ENCODE measurements around the gene TANGO2. TPM values are rescaled to one million over a fixed set of nuclear protein-coding genes. Genes with fewer than 3 reads are reported as not detected.

The TANGO2 gene
- total and polyA plus RNA-seq, 9 of the 15 experiments (the other 6 are each of a cell fraction or from before 2014, with no cell fraction given): 15.5 to 94.9 (median 70.1) TPM

DNA sequence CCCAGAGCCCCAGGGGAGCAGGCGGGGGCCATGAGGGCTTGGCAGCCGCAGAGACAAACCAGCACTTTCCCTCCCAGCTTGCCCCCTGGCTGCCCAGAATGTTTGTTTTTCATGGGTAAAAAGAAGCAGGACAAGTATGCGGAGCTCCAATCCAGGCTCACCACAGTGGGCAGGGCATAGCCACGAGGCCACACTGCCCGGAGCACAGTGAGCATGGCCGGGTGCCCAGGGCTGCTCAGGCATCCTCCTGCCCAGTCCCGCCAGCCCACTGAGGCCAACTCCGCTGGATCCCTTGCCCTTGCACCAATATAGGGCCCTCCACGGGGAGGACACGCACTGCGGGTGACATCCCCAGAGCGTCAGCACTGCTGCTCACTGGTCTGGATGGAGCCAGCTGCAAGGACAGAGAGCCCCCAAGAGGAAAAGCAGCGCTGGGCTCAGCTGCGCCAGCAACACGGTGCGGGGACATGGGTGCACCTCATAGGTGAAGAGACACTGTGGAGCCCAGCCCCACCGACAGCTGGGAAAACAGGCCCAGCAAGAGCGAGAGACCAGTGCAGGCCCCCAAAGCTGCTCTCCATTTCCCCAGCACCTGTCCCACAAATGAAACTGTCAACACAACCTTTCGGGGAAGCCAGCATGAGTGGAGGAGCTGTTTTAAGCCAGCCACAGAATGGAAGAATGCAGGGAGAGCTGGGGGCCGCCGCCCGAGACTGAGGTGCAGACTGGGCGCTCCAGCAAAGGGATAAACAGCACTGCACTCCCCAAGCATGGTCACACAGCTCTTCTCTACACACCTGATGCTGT, 29.1 kb upstream of the TANGO2 start (continued):
- no peak for TF ChIP-seq EWSR1 (IDR thresholded peaks at IDR 0.05; ENCODE audit: borderline replicate concordance, low read depth, partially characterized antibody)
- TF ChIP-seq, protein P1, sequence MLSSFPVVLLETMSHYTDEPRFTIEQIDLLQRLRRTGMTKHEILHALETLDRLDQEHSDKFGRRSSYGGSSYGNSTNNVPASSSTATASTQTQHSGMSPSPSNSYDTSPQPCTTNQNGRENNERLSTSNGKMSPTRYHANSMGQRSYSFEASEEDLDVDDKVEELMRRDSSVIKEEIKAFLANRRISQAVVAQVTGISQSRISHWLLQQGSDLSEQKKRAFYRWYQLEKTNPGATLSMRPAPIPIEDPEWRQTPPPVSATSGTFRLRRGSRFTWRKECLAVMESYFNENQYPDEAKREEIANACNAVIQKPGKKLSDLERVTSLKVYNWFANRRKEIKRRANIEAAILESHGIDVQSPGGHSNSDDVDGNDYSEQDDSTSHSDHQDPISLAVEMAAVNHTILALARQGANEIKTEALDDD (IDR thresholded peaks at IDR 0.05): no peak
- TF ChIP-seq, protein P2, sequence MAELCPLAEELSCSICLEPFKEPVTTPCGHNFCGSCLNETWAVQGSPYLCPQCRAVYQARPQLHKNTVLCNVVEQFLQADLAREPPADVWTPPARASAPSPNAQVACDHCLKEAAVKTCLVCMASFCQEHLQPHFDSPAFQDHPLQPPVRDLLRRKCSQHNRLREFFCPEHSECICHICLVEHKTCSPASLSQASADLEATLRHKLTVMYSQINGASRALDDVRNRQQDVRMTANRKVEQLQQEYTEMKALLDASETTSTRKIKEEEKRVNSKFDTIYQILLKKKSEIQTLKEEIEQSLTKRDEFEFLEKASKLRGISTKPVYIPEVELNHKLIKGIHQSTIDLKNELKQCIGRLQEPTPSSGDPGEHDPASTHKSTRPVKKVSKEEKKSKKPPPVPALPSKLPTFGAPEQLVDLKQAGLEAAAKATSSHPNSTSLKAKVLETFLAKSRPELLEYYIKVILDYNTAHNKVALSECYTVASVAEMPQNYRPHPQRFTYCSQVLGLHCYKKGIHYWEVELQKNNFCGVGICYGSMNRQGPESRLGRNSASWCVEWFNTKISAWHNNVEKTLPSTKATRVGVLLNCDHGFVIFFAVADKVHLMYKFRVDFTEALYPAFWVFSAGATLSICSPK (IDR thresholded peaks at IDR 0.05; ENCODE audit: borderline replicate concordance): no peak

DNA sequence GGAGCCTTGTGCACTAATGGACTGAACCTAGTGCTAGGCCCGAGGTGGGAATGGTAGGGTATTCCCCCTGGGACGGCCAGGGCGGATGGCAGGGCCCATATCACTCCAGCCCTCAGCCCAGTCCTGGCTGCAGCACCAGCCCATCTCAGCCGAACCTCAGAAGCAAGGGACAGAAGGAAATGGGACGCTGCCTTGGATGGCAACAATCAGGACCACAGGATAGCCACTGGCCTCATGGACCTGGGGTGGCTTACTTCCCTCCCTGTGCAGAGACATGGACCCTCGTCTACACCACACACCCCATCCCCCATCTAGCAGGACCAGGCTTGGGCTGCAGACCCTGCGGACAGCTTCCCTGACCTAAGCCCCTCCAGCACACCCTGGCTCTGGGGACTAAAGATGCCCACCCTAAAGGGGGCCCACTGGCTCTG, 28.4 kb upstream of the TANGO2 start:
- Histone ChIP-seq H3K9ac (ENCODE audit: insufficient read depth in 1 of 2, low read depth in 2 of 2, low read length in 2 of 2) (peak overlapping the region in 1 of 2 experiments; percentile 67; a peak in 2 of 4 replicates), H4K20me1 (replicated peaks; ENCODE audit: control insufficient read depth, insufficient read depth, low read length) (peaks cover 62% of the 10 kb centered on the region; the same call in 1 of the 2 replicates), H3K79me2 (ENCODE audit: control insufficient read depth, insufficient read depth, low read length) (no peaks in the 10 kb centered on the region), H3K27ac (ENCODE audit: extremely low read depth, low read depth, low read length) (no peak overlapping the region), H3K4me3 (no peak overlapping the region), H2AFZ (ENCODE audit: low read depth, low read length) (no peak overlapping the region), H3K4me2 (ENCODE audit: insufficient read depth, low read length) (no peak overlapping the region), H3K27me3 (ENCODE audit: control insufficient read depth in 2 of 2, insufficient read depth in 2 of 2, low read length in 2 of 2) (no peaks in the 10 kb centered on the region), H3K36me3 (ENCODE audit: control insufficient read depth, insufficient read depth, low read length) (no peaks in the 10 kb centered on the region), H3K9me1 (ENCODE audit: control insufficient read depth, insufficient read depth, low read length) (peaks cover 14% of the 10 kb centered on the region), H3K9me3 (replicated peaks; ENCODE audit: control insufficient read depth, insufficient read depth, low read depth, low read length) (no peaks in the 10 kb centered on the region), H3K4me1 (replicated peaks in 1 of 2; ENCODE audit: control insufficient read depth in 2 of 2, insufficient read depth in 2 of 2, low read length in 2 of 2) (peaks cover 29 to 71% of the 10 kb centered on the region in 2 experiments)
- intact Hi-C loops (cut with micrococcal nuclease): no loop called here
- POLR2A ChIA-PET: interaction anchor here (0.7 to 3.0 kb wide), 8 partner anchors 10 to 136 kb away, joined by 3 to 20 read pairs (median 4); no protein-coding TSS in a partner anchor
- BruUV-seq (replicated peaks): no TSS peak
- FAIRE-seq (no peak), ATAC-seq (no peak), DNase-seq (ENCODE audit: extremely low read depth in 1 of 4, low spot score in 3 of 4) (no peak)
- 44% methylated on average over 7 of the region's 7 CpGs for WGBS (ENCODE audit: insufficient coverage, low coverage, missing lambda C conversion rate)
- in situ Hi-C loops (cut with MboI): no loop called here
- CTCF ChIA-PET (ENCODE audit: low intra/inter-chr PET ratio): no interaction called here
- no peak for TF ChIP-seq JUNB (CRISPR knock-in tag; conservative IDR thresholded peaks at IDR 0.05)
- peak; percentile 20 for TF ChIP-seq KDM5B (IDR thresholded peaks at IDR 0.05; ENCODE audit: insufficient replicate concordance, low read depth, low read length)
- TF ChIP-seq ZNF146 (CRISPR knock-in tag; IDR thresholded peaks at IDR 0.05; ENCODE audit: unreplicated experiment): peak; percentile 30
- TF ChIP-seq PRMT5 (CRISPR knock-in tag; IDR thresholded peaks at IDR 0.05): 0 out of 2 replicates have a peak, but pooled peaks have one; percentile 50
- no peak for TF ChIP-seq GATAD2B (IDR thresholded peaks at IDR 0.05; ENCODE audit: borderline replicate concordance)
- peak; percentile 86 for TF ChIP-seq WHSC1 (IDR thresholded peaks at IDR 0.05; ENCODE audit: low read length)
- TF ChIP-seq ILK (tag; IDR thresholded peaks at IDR 0.05; ENCODE audit: borderline replicate concordance, low read depth): no peak

Data from K562 (cell line).